Measurements from ENCODE around the gene ERG. TPM values are rescaled to one million over a fixed set of nuclear protein-coding genes. Genes with fewer than 3 reads are reported as not detected.

ERG gene
- total and polyA plus RNA-seq, 11 donors = 5.9 to 37.9 (median 15.4) TPM

- 95 to 100% (median 99%) methylated on average over 1 of the region's 1 CpG for WGBS, 4 donors
- no peak for DNase-seq
- Histone ChIP-seq H3K36me3 (peaks cover 0 to 40% (median 6%) of the 10 kb centered on the region in 9 donors), H3K27ac (no peak overlapping the region), H3K27me3 (no peaks in the 10 kb centered on the region), H3K9me3 (no peaks in the 10 kb centered on the region), H3K4me3 (no peak overlapping the region), H3K4me1 (no peaks in the 10 kb centered on the region)
- no peak for ATAC-seq
- TF ChIP-seq POLR2A (IDR thresholded peaks at IDR 0.05) (no peak), CTCF (IDR thresholded peaks at IDR 0.05) (no peak)
- intact Hi-C loops (cut with DNase I) = no loop called here
These were observed 102.0 kb downstream of the ERG start for GRCh38 chr21:38396325-38396724.

GRCh38 chr21:38395581-38395980 is 102.7 kb downstream of the ERG start:
- Histone ChIP-seq H3K4me3 (no peak overlapping the region), H3K9me3 (no peaks in the 10 kb centered on the region), H3K27me3 (no peaks in the 10 kb centered on the region), H3K4me1 (no peaks in the 10 kb centered on the region), H3K36me3 (peaks cover 0 to 42% (median 6%) of the 10 kb centered on the region in 9 donors), H3K27ac (no peak overlapping the region)
- intact Hi-C loops (cut with DNase I) = no loop called here
- ATAC-seq (no peak), DNase-seq (no peak)
- 86 to 96% (median 88%) methylated on average over 6 of the region's 6 CpGs for WGBS, 4 donors
- TF ChIP-seq CTCF (IDR thresholded peaks at IDR 0.05) = no peak
- no peak for TF ChIP-seq POLR2A (IDR thresholded peaks at IDR 0.05)

- Histone ChIP-seq H3K4me1 (peaks cover 0 to 9% (median 0%) of the 10 kb centered on the region in 12 donors), H3K4me3 (no peak overlapping the region), H3K36me3 (peaks cover 0 to 36% (median 2%) of the 10 kb centered on the region in 9 donors), H3K9me3 (no peaks in the 10 kb centered on the region), H3K27me3 (no peaks in the 10 kb centered on the region), H3K27ac (no peak overlapping the region)
- no peak for ATAC-seq
- TF ChIP-seq CTCF (IDR thresholded peaks at IDR 0.05) = no peak
- no peak for TF ChIP-seq POLR2A (IDR thresholded peaks at IDR 0.05)
- 82 to 88% (median 83%) methylated on average over 1 of the region's 1 CpG for WGBS, 4 donors
- intact Hi-C loops (cut with DNase I) = no loop called here
- DNase-seq = no peak
These were observed 105.6 kb downstream of the ERG start for GRCh38 chr21:38392661-38393060.

- 83 to 88% (median 85%) methylated on average over 5 of the region's 5 CpGs for WGBS, 4 donors
These were observed 108.4 kb downstream of the ERG start for GRCh38 chr21:38389896-38390295.

More at GRCh38 chr21:38389896-38390295, 108.4 kb downstream of the ERG start:
- DNase-seq (no peak), ATAC-seq (no peak)
- no peak overlapping the region for H3K27ac ChIP-seq
- H3K4me3 ChIP-seq = no peak overlapping the region
- TF ChIP-seq CTCF (IDR thresholded peaks at IDR 0.05) = no peak
- no peak for TF ChIP-seq POLR2A (IDR thresholded peaks at IDR 0.05)
- H3K27me3 ChIP-seq = no peaks in the 10 kb centered on the region
- H3K4me1 ChIP-seq = peaks cover 0 to 9% (median 0%) of the 10 kb centered on the region in 12 donors
- H3K9me3 ChIP-seq = no peaks in the 10 kb centered on the region
- peaks cover 0 to 49% (median 0%) of the 10 kb centered on the region in 9 donors for H3K36me3 ChIP-seq
- intact Hi-C loops (cut with DNase I) = loop anchor here in 2 of 10 donors (10.0 kb wide), 1 partner anchor 105 kb away; the partner anchor contains the start of gene ERG (in 2 of the 2)

All from heart left ventricle (tissue), 16 donors.